ENCODE results near the gene KRT7.

KRT7 gene

DNA sequence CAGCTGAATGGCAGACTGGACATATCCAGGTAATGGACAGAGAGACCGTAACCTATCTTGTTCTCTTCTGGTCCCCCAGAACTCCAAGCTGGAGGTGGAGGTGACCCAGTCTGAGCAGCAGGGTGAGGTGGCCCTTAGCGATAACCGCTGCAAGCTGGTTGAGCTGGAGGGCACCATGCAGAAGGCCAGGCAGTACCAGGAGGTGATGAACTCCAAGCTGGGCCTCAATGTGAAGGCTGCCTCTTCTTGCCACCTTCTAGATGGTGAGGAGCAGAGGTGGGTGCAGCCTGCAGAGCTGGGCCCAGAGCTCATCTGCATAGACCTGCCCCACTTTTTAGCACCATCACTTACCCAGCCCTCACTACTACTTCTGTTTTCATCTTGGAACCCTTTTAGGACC is 34.2 kb downstream of the KRT7 start:
- Histone ChIP-seq H3K9me3 (ENCODE audit: low read depth, low read length) (no peaks in the 10 kb centered on the region), H3K36me3 (ENCODE audit: insufficient read depth, low read length) (no peaks in the 10 kb centered on the region), H3K9ac (ENCODE audit: insufficient read length) (no peak overlapping the region), H3K27ac (no peak overlapping the region), H3K4me3 (no peak overlapping the region)
- TF ChIP-seq POLR2AphosphoS5 (IDR thresholded peaks at IDR 0.05; ENCODE audit: borderline replicate concordance, low read depth, low read length) (no peak), FOXP2 (optimal IDR thresholded peaks at IDR 0.05; ENCODE audit: control extremely low read depth, extremely low read length, insufficient read depth) (no peak), EZH2 (IDR thresholded peaks at IDR 0.05) (no peak)
- DNase-seq (ENCODE audit: low read depth, low spot score) = no peak

DNA sequence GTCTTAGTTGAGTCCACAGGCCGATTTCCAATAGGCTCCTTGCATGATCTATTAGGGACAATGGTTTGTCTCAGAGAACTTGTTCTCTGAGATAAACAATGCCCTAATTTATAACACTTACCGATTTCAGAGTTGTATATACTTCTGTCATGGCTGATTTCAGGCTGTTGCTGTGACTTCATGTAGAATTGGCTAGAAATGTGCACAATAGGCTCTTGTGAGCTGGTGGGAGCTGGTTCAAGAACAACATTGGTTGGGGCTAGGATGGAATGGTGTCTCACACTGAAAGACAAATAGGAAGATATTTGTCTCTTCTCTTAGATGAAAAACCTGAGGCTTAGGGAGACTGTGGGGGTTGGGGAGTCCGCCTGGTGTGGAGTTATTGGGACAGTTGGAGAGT is 34.7 kb downstream of the KRT7 start:
- H3K9ac ChIP-seq (ENCODE audit: insufficient read length) = no peak overlapping the region
- H3K4me3 ChIP-seq = no peak overlapping the region
- H3K36me3 ChIP-seq (ENCODE audit: insufficient read depth, low read length) = no peaks in the 10 kb centered on the region
- no peak overlapping the region for H3K27ac ChIP-seq
- no peak for DNase-seq (ENCODE audit: low read depth, low spot score)
- H3K9me3 ChIP-seq (ENCODE audit: low read depth, low read length) = no peaks in the 10 kb centered on the region
- TF ChIP-seq POLR2AphosphoS5 (IDR thresholded peaks at IDR 0.05; ENCODE audit: borderline replicate concordance, low read depth, low read length) = no peak
- TF ChIP-seq FOXP2 (optimal IDR thresholded peaks at IDR 0.05; ENCODE audit: control extremely low read depth, extremely low read length, insufficient read depth) = no peak
- TF ChIP-seq EZH2 (IDR thresholded peaks at IDR 0.05) = no peak

DNA sequence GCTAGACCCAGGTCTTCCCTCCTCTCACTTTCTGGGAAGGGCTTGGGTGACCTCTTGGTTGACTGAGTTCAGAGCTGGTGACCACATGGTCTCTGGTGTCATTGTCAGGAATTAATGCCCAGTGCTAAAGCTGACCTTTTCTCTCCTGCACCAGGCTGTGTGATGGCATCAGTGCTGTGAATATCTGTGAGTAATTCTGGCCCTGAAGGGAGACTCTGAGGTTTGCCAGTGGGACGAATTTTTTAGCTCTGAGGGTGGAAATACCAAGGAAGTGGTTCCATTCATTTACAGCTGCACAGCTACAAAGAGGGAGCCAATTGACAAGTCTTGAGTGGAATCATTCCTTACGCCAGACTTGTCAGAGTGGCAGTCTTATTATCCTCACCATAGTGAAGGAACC is 35.2 kb downstream of the KRT7 start:
- H3K9me3 ChIP-seq (ENCODE audit: low read depth, low read length) = no peaks in the 10 kb centered on the region
- H3K9ac ChIP-seq (ENCODE audit: insufficient read length) = no peak overlapping the region
- H3K36me3 ChIP-seq (ENCODE audit: insufficient read depth, low read length) = no peaks in the 10 kb centered on the region
- no peak overlapping the region for H3K4me3 ChIP-seq
- H3K27ac ChIP-seq = no peak overlapping the region
- no peak for DNase-seq (ENCODE audit: low read depth, low spot score)
- TF ChIP-seq FOXP2 (optimal IDR thresholded peaks at IDR 0.05; ENCODE audit: control extremely low read depth, extremely low read length, insufficient read depth) (no peak), POLR2AphosphoS5 (IDR thresholded peaks at IDR 0.05; ENCODE audit: borderline replicate concordance, low read depth, low read length) (no peak), EZH2 (IDR thresholded peaks at IDR 0.05) (no peak)

DNA sequence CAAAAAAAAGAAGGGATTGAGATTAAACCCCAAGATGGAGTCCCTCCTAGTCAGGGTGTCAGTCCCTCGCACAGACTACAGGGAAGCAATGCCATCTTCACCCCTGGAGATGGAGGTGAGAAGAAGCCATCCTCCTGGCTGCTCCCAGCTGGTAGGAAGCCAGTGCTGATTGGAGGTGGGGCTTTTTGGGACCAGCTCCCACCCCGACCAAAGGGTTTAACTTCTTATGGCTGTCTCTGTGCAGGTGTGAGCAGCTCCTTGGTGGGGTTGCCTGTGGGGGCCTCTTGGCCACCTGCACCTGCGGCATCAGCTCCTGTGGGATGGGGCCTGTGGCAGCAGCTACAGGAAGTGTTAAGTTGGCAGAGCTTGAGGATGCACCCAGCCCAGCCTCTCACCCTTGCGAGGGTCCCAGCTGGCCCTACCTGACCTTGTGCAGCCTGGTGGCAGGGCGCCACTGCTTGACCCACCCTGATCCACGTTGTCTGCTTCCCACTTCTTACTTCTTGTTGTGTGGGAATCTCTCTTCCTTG is 37.6 kb downstream of the KRT7 start:
- no peak for DNase-seq (ENCODE audit: low read depth, low spot score)
- Histone ChIP-seq H3K36me3 (ENCODE audit: insufficient read depth, low read length) (no peaks in the 10 kb centered on the region), H3K4me3 (no peak overlapping the region), H3K9ac (ENCODE audit: insufficient read length) (no peak overlapping the region), H3K9me3 (ENCODE audit: low read depth, low read length) (no peaks in the 10 kb centered on the region), H3K27ac (no peak overlapping the region)
- TF ChIP-seq FOXP2 (optimal IDR thresholded peaks at IDR 0.05; ENCODE audit: control extremely low read depth, extremely low read length, insufficient read depth) (no peak), EZH2 (IDR thresholded peaks at IDR 0.05) (no peak), POLR2AphosphoS5 (IDR thresholded peaks at IDR 0.05; ENCODE audit: borderline replicate concordance, low read depth, low read length) (no peak)

DNA sequence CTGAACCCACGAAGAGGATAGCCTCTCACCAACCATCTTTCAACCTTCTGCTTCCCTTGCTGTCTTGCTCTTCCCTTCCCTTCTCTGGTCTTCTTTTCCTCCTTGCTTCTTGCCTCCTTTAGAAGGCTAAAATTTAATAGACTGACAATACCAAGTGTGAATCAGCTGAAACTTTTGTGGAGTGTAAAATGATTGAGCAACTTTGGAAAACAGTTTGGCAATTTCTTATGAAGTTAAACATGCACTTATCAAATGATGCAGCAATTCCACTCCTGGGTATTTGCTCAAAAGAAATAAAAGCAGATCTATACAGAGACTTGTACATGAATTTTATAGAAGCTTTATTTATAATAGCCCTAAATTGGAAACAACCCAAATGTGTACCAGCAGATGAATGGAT is 38.1 kb downstream of the KRT7 start:
- no peak overlapping the region for H3K9ac ChIP-seq (ENCODE audit: insufficient read length)
- H3K27ac ChIP-seq = no peak overlapping the region
- no peak for TF ChIP-seq POLR2AphosphoS5 (IDR thresholded peaks at IDR 0.05; ENCODE audit: borderline replicate concordance, low read depth, low read length)
- TF ChIP-seq EZH2 (IDR thresholded peaks at IDR 0.05) = no peak
- TF ChIP-seq FOXP2 (optimal IDR thresholded peaks at IDR 0.05; ENCODE audit: control extremely low read depth, extremely low read length, insufficient read depth) = no peak

DNA sequence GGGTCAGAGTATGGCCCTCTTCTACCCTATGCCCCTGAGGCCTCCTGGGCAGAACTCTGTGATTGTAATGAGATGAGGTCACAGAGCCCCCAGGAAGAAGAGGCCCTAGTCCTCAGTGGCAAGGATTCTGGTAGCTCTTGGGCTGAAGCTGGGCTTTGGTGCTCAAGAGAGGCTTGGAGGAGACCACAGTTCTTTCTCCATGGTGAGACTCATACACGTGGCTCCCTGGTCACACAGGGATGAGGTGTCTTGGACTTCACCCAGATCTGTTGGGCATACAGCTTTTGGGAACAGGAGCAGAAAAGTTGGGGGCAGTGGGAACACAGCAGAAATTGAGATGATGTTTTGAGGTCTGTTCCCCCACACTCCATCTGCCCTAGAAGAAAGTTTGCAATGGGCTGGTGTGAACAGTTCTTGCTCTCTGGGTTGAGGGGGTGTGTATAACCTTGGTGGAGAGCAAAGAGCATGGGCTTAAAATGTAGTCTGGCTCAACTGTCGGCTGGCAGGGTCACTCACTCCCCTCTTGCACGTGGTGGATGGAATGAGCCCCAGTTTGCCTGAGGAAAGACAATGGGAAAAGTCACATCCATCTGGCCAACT is 41.6 kb downstream of the KRT7 start, which contains the start of gene KRT86:
TSS of gene KRT86 (plus strand) at position 125 of the 600 bp plus-strand sequence. CDS start 27,272 bp downstream, outside the sequence.
- Histone ChIP-seq H3K9me3 (ENCODE audit: low read depth, low read length) (no peaks in the 10 kb centered on the region), H3K9ac (ENCODE audit: insufficient read length) (no peak within 1 kb of the TSS), H3K4me3 (no peak within 1 kb of the TSS), H3K27ac (no peak within 1 kb of the TSS), H3K36me3 (ENCODE audit: insufficient read depth, low read length) (no peaks in the 10 kb centered on the region)
- TF ChIP-seq EZH2 (IDR thresholded peaks at IDR 0.05) (no peak), POLR2AphosphoS5 (IDR thresholded peaks at IDR 0.05; ENCODE audit: borderline replicate concordance, low read depth, low read length) (no peak), FOXP2 (optimal IDR thresholded peaks at IDR 0.05; ENCODE audit: control extremely low read depth, extremely low read length, insufficient read depth) (no peak)
- no peak for DNase-seq (ENCODE audit: low read depth, low spot score)

More for the DNA sequence above, 38.1 kb downstream of the KRT7 start:
- DNase-seq (ENCODE audit: low read depth, low spot score) = no peak
- no peaks in the 10 kb centered on the region for H3K9me3 ChIP-seq (ENCODE audit: low read depth, low read length)
- H3K36me3 ChIP-seq (ENCODE audit: insufficient read depth, low read length) = no peaks in the 10 kb centered on the region
- no peak overlapping the region for H3K4me3 ChIP-seq

DNA sequence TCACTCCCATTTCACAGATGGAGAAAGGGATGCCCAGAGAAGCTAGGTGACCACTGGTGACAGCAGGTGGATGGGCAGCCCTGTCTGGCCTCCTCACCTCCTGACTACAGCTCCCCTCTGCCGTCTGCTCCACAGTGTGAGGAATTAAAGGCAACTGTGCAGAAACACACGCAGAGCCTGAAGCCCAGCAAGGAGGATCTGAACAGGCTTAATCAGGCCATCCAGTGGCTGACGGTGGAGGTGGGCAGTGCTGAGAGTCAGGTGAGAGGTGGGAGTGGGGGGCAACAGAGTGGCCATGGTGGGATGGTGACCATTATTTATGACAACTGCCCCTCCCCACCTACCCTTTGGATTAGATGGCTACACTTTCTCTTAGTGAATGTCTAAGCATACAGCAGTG is 42.6 kb downstream of the KRT7 start:
- no peaks in the 10 kb centered on the region for H3K36me3 ChIP-seq (ENCODE audit: insufficient read depth, low read length)
- DNase-seq (ENCODE audit: low read depth, low spot score) = no peak
- H3K9me3 ChIP-seq (ENCODE audit: low read depth, low read length) = no peaks in the 10 kb centered on the region
- TF ChIP-seq POLR2AphosphoS5 (IDR thresholded peaks at IDR 0.05; ENCODE audit: borderline replicate concordance, low read depth, low read length) (no peak), EZH2 (IDR thresholded peaks at IDR 0.05) (no peak), FOXP2 (optimal IDR thresholded peaks at IDR 0.05; ENCODE audit: control extremely low read depth, extremely low read length, insufficient read depth) (no peak)
- H3K9ac ChIP-seq (ENCODE audit: insufficient read length) = no peak overlapping the region
- no peak overlapping the region for H3K27ac ChIP-seq
- H3K4me3 ChIP-seq = no peak overlapping the region

DNA sequence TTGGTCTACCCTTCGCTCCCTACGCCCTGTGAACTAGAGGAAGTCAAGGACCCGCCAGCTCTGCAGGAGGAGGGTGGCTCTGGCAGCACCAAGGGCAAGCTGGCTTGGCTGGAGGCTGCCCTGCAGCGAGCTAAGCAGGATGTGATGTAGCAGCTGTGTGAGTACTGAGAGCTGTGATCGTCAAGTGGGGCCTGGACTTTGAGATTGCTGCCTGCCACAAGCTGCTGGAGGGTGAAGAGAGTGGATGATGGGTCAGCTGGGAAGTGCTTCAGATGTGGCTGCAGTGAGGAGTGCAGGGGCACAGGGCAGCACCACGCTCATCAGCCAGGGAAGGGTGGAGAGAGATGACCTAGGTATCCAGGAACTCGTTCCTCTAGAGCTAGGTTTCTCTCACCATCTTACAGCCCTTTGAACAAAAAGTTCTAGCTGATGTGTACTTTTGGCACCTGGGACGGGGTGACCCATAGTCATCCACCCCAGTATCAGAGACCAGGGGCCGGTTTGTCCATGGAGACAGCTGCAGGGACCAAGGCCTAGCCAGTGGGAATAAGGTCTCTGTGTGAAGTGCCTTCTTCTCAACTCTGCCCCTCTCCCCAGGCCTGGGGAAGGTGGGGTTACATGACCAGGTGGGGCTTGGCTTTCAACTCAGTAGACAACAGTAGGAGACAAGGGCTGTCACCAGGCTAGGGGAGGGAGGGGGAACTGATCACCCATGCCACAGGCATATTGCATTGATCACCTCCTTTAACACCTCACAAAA is 44.6 kb downstream of the KRT7 start:
- H3K27ac ChIP-seq = no peak overlapping the region
- H3K9ac ChIP-seq (ENCODE audit: insufficient read length) = no peak overlapping the region
- no peak for DNase-seq (ENCODE audit: low read depth, low spot score)

More for the DNA sequence above, 44.6 kb downstream of the KRT7 start:
- Histone ChIP-seq H3K36me3 (ENCODE audit: insufficient read depth, low read length) (no peaks in the 10 kb centered on the region), H3K4me3 (no peak overlapping the region), H3K9me3 (ENCODE audit: low read depth, low read length) (no peaks in the 10 kb centered on the region)
- TF ChIP-seq FOXP2 (optimal IDR thresholded peaks at IDR 0.05; ENCODE audit: control extremely low read depth, extremely low read length, insufficient read depth) = no peak
